NCI-H2107 treated with DMSO at 0.1 percent for 48 hours (cell line): ENCODE results near the gene TCEANC2.

ENCODE experiments used
- DNase-seq: peaks from one replicate; lab custom pipeline; 2025; ENCODE audit not compliant: unreplicated experiment; lab: John Stamatoyannopoulos, UW

Gene TCEANC2

GRCh38 chr1:54132495-54132894 lies 79.1 kb downstream of the TCEANC2 start:
- DNase-seq: no peak

DNA sequence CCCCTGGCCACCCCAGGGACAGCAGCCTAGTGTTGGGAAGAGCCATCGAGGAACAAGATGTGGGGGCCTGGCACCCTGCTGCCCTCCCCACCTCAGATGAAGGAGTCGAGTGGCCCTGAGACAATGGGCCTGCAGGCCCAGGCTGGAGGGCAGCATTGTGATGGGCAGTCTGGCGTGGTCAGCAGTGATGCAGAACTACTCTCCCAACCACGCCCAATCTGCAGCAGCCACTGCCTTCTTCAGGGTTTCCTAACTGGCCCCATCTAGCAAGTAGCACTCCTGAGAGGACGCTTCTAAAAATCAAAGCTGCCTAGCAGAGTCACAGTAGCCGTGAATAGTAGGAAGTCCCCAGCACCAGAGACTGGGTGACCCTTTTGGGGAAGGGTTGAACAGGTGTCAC lies 80.9 kb downstream of the TCEANC2 start:
- no peak for DNase-seq

- DNase-seq: no peak
These were observed 82.2 kb downstream of the TCEANC2 start for GRCh38 chr1:54135436-54136120.

- DNase-seq: no peak
These were observed 83.0 kb downstream of the TCEANC2 start for GRCh38 chr1:54136269-54136896.

GRCh38 chr1:54136963-54137533 lies 83.6 kb downstream of the TCEANC2 start:
- no peak for DNase-seq

DNA sequence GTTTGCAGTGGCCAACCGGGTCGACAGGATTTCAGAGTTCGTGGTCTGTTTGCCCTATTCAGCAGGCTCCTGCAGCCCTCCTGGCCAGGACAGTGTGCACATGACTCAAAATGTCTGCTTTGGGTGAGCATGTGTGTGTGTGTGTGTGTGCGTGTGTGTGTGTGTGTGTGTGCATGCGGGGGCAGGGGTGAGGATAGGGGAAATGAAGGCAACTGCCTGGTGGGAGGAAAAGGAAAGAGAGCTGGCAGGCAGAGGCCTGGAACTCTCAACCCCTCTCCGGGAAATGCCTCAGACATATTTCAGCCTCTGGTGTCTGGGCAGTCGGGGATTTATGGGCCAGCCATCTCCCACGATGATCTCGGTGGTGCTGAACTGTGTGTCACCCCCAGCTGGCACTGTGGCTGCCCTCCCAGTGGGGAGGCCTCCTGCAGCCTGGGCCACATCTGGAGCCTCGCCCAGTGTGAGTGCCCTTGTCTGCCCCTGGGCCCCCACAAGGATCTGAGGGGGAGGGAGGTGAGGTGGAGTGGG lies 84.2 kb downstream of the TCEANC2 start:
- DNase-seq: no peak

- no peak for DNase-seq
These were observed 85.6 kb downstream of the TCEANC2 start for GRCh38 chr1:54138994-54139393.

DNA sequence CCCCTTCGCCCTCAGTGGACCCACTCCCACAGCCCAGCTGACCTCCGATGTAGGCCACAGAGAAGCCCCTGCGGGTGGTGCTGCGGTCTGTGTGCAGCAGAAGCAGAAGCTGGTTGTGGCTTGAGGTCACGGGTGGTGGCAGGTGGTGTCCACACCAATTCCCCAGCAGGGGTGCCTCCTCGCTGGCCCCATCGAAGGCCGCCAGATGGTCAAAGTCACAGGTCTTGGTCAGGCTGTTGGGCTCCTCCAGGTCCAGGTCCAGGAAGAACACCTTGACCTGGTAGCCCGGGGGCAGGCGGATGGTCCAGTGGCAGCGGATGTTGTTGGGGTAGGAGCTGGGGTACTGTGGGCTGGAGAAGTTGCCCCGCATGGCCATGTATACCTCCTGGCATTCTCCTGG lies 86.3 kb downstream of the TCEANC2 start:
- no peak for DNase-seq

GRCh38 chr1:54142146-54142900 lies 88.9 kb downstream of the TCEANC2 start:
- DNase-seq: no peak

- no peak for DNase-seq
These were observed 91.0 kb downstream of the TCEANC2 start for GRCh38 chr1:54144366-54144765.

DNA sequence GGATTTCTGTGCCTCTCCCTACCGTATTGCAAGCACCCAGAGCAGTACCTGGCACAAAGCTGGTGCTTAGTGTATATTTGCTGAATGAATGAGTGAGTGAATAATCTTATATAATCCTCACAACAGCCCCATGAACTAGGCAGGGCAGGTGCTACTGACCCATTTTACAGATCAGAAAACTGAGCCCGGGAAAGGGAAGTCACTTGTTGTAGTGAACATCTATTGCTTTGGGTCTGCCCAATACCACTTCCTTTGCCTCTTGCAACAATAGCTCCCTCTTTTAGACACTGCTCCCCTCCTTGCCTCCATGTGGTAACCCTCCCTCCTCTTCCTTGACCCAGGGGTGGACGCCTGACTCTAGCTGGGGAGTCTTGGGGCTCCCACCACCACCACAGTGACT lies 96.3 kb downstream of the TCEANC2 start:
- no peak for DNase-seq

DNA sequence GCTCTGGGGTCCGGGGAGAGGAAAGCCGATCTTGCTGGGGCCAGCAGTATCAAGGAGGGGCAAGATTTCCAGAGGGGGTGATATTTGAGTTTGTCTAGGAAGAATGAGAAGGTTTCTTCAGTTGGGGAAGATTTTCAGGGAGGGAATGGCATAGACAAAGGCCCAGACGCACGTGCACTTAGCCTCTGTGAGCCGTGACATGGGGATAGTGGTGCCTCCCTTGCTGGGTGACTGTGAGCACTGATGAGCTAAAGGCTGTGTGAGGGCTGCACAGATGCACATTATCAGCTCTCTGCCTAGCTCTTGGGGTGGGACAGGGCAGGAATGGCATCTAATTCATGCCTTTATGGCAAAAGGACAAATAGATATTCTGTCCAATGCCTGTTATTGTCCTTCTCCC lies 97.6 kb downstream of the TCEANC2 start:
- no peak for DNase-seq

- no peak for DNase-seq
These were observed 99.3 kb downstream of the TCEANC2 start, which contains the start of gene CDCP2 for GRCh38 chr1:54152696-54153095. Gene CDCP2 (minus strand): TSS chr1:54153000. CDS start chr1:54152922, 78 bp downstream.

DNA sequence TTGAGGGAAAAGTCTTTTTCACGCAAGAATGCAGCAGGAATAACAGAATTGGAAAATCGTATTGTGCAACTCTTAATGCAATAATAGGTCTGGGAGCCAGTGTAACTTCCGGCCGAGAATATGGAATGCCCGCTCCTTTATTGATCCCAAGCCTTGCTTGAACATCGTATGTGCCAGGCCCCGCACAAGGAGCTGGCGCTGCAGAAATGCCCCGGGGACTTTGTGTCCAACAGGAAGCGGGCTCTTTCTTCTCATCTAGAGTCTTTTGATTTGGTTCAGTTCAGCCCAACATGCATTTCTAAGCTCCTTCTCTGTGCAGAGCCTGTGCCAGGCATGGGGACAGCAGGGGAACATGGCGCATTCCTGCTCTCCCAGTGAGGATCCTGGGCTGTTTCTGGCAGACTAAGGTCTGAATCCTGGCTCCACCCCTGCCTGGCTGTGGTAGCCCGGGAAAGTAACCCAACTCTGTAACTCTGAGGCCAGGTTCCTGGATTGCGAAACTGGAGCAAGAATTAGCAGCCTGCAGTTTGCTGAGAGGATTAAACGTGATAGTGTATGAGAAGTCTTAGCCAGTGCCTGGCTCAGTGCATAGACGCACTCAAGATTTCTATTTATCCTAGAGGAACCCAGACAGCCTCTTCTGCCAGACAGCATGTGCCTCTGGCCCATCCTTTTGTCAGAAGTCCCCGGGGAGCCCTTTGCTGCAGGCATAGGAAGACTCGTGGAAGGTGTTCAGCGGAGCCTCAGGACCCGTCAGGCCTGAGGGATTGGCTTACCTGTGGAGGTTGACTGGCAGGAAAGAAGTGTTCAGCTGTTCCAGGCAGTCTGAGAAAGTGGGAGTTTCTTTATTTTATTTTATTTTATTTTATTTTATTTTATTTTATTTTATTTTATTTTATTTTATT lies 100.4 kb downstream of the TCEANC2 start:
- peak; percentile 58 for DNase-seq
